GM18520 (cell line): ENCODE data around the gene ANKRD10.

Source experiments
- ATAC-seq: cut with Tn5 transposase; IDR thresholded peaks from one replicate; pipeline ENCODE4 v1.9.1; 2021; ENCODE audit not compliant: unreplicated experiment

Gene ANKRD10

GRCh38 chr13:110944968-110945927 is 30.4 kb upstream of the ANKRD10 start:
- ATAC-seq, result no peak

- no peak for ATAC-seq
Observed at GRCh38 chr13:110944121-110944967, 29.5 kb upstream of the ANKRD10 start.

- peak; percentile 63 for ATAC-seq
Observed at GRCh38 chr13:110942248-110942981, 27.5 kb upstream of the ANKRD10 start.

GRCh38 chr13:110938662-110939421 is 24.0 kb upstream of the ANKRD10 start:
- ATAC-seq, result no peak

- ATAC-seq, result no peak
Observed at GRCh38 chr13:110937511-110938285, 22.8 kb upstream of the ANKRD10 start.

GRCh38 chr13:110936519-110936918 is 21.6 kb upstream of the ANKRD10 start:
- ATAC-seq, result no peak

GRCh38 chr13:110932588-110932987 is 17.7 kb upstream of the ANKRD10 start:
- ATAC-seq, result no peak

- no peak for ATAC-seq
Observed at GRCh38 chr13:110929104-110929777, 14.4 kb upstream of the ANKRD10 start.

- no peak for ATAC-seq
Observed at GRCh38 chr13:110925023-110925612, 10.2 kb upstream of the ANKRD10 start.

GRCh38 chr13:110924639-110924934 is 9.7 kb upstream of the ANKRD10 start:
- ATAC-seq, result no peak

- ATAC-seq, result no peak
Observed at GRCh38 chr13:110923777-110924638, 9.1 kb upstream of the ANKRD10 start.

GRCh38 chr13:110923086-110923485 is 8.2 kb upstream of the ANKRD10 start:
- ATAC-seq, result no peak

- ATAC-seq, result no peak
Observed at GRCh38 chr13:110922506-110922905, 7.6 kb upstream of the ANKRD10 start.

- no peak for ATAC-seq
Observed at GRCh38 chr13:110921695-110922094, 6.8 kb upstream of the ANKRD10 start.

- ATAC-seq, result no peak
Observed at GRCh38 chr13:110921209-110921608, 6.3 kb upstream of the ANKRD10 start.

GRCh38 chr13:110920038-110920437 is 5.2 kb upstream of the ANKRD10 start:
- no peak for ATAC-seq

GRCh38 chr13:110916301-110917142 is 1.7 kb upstream of the ANKRD10 start:
- ATAC-seq, result no peak
